Fibroblast of upper back skin (primary cell): ENCODE results near the gene RABGEF1.
"Not testable (repeated sequence)": the region's sequence is repeated elsewhere in the genome, so short reads cannot be mapped to it uniquely, and the experiment has no call there.

Experiments
- DNase-seq: peaks from one replicate; pipeline ENCODE4 v3.0.0-alpha.2; 2013

The RABGEF1 gene

GRCh38 chr7:66767486-66767885, 27.0 kb downstream of the RABGEF1 start:
- not testable (repeated sequence) for DNase-seq

- no peak for DNase-seq
Observed at GRCh38 chr7:66768865-66769832, 28.6 kb downstream of the RABGEF1 start.

- DNase-seq = no peak
Observed at GRCh38 chr7:66769833-66770512, 29.4 kb downstream of the RABGEF1 start.

GRCh38 chr7:66771795-66772194, 31.3 kb downstream of the RABGEF1 start:
- no peak for DNase-seq

GRCh38 chr7:66773744-66774143, 33.2 kb downstream of the RABGEF1 start:
- not testable (repeated sequence) for DNase-seq

GRCh38 chr7:66776383-66776782, 35.9 kb downstream of the RABGEF1 start:
- not testable (repeated sequence) for DNase-seq

- DNase-seq = no peak
Observed at GRCh38 chr7:66776800-66777442, 36.4 kb downstream of the RABGEF1 start.

GRCh38 chr7:66778201-66778600, 37.7 kb downstream of the RABGEF1 start:
- DNase-seq = peak; percentile 49

GRCh38 chr7:66779669-66780409, 39.3 kb downstream of the RABGEF1 start:
- no peak for DNase-seq

- no peak for DNase-seq
Observed at GRCh38 chr7:66781408-66782090, 41.0 kb downstream of the RABGEF1 start.

- DNase-seq = not testable (repeated sequence)
Observed at GRCh38 chr7:66782875-66783274, 42.3 kb downstream of the RABGEF1 start.

GRCh38 chr7:66783887-66784595, 43.5 kb downstream of the RABGEF1 start:
- DNase-seq = not testable (repeated sequence)

- DNase-seq = no peak
Observed at GRCh38 chr7:66790196-66790595, 49.7 kb downstream of the RABGEF1 start.

- no peak for DNase-seq
Observed at GRCh38 chr7:66790725-66791124, 50.2 kb downstream of the RABGEF1 start.

GRCh38 chr7:66800591-66800990, 60.1 kb downstream of the RABGEF1 start:
- no peak for DNase-seq

- DNase-seq = no peak
Observed at GRCh38 chr7:66804001-66804400, 63.5 kb downstream of the RABGEF1 start.

GRCh38 chr7:66807736-66808135, 67.2 kb downstream of the RABGEF1 start:
- no peak for DNase-seq

GRCh38 chr7:66810716-66811115, 70.2 kb downstream of the RABGEF1 start:
- DNase-seq = no peak

GRCh38 chr7:66815186-66815875, 74.8 kb downstream of the RABGEF1 start:
- DNase-seq = not testable (repeated sequence)

- DNase-seq = no peak
Observed at GRCh38 chr7:66815951-66816350, 75.4 kb downstream of the RABGEF1 start.

GRCh38 chr7:66816658-66817057, 76.1 kb downstream of the RABGEF1 start:
- not testable (repeated sequence) for DNase-seq
